ENCODE results near the gene HNF1A. TPM values are rescaled to one million over a fixed set of nuclear protein-coding genes. Genes with fewer than 3 reads are reported as not detected.
A peak's percentile ranks its signal among the peaks of the same experiment; 100 is the strongest.
"Not testable (repeated sequence)": the region's sequence is repeated elsewhere in the genome, so short reads cannot be mapped to it uniquely, and the experiment has no call there.

Gene HNF1A
- total and polyA plus RNA-seq, 5 experiments from 2014 or later: not detected

DNA sequence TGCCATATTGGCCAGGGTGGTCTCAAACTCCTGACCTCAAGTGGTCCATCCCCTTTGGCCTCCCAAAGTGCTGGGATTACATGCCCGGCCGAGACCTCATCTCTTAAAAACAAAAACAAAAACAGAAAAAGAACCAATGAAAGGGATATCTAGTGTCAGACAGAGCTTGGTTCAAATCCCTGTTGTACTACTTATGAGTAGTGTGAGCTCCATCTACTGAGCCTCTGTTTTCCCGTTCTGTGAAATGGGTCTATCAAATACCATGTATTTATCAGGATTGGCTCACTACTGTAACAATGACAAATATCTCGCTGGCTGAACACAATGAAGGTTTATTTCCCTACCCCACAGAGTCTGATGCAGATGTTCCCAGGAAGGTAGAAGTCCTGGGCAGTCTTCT, 36.9 kb upstream of the HNF1A start:
- POLR2A ChIA-PET: no interaction called here
- H3K4me1 Mint-ChIP-seq: peaks cover 0 to 4% (median 2%) of the 10 kb centered on the region in 4 donors

DNA sequence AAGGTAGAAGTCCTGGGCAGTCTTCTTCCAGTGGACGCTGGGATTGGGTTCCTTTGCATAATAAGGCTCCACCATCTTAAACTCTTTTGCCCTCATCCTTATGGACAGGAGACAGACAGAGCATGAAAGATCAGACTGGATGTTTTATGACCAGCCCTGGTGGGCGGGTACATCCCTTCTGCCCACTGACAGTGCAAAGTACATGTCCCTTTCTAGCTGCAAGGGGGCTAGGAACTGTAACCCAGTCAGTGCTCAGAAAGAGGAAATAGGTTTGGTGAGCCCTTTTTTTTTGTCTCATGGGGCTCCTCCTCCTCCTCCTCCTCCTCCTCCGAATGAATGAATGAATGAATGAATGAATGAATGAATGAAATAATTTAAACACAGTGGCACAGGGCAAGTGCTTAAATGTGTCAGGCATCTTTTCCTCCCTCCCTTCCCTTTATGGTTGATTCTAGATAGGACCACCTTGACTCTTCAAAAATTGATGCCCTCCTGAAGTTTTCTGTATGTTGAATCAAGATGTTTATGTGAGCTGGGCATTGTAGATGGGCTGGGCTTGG, 36.4 kb upstream of the HNF1A start:
- Mint-ChIP-seq H3K36me3 (no peaks in the 10 kb centered on the region), H3K27me3 (peaks cover 0 to 9% (median 0%) of the 10 kb centered on the region in 5 donors), H3K27ac (peak overlapping the region in 1 of 10 donors; percentile 22), H3K4me3 (no peak overlapping the region), H3K9me3 (no peaks in the 10 kb centered on the region), H3K4me1 (peaks cover 0 to 4% (median 2%) of the 10 kb centered on the region in 4 donors)
- ATAC-seq (no peak), DNase-seq (no peak)
- POLR2A ChIA-PET: no interaction called here

More for the DNA sequence above, 36.9 kb upstream of the HNF1A start:
- ATAC-seq (no peak), DNase-seq (no peak)
- Mint-ChIP-seq H3K36me3 (no peaks in the 10 kb centered on the region), H3K4me3 (no peak overlapping the region), H3K9me3 (no peaks in the 10 kb centered on the region), H3K27ac (no peak overlapping the region), H3K27me3 (peaks cover 0 to 9% (median 0%) of the 10 kb centered on the region in 5 donors)

- no peaks in the 10 kb centered on the region for H3K27me3 Mint-ChIP-seq
- no peak for DNase-seq
- no peaks in the 10 kb centered on the region for H3K9me3 Mint-ChIP-seq
- ATAC-seq: no peak
- no peak overlapping the region for H3K4me3 Mint-ChIP-seq
- peak overlapping the region in 1 of 10 donors; percentile 37 for H3K27ac Mint-ChIP-seq
- POLR2A ChIA-PET: interaction anchor here (0.7 to 1.1 kb wide), 3 partner anchors 28 to 604 kb away, joined by 3 to 7 read pairs (median 3); no protein-coding TSS in a partner anchor
- no peaks in the 10 kb centered on the region for H3K36me3 Mint-ChIP-seq
- H3K4me1 Mint-ChIP-seq: peaks cover 0 to 4% (median 2%) of the 10 kb centered on the region in 4 donors
Measured at GRCh38 chr12:120943482-120943881, 34.9 kb upstream of the HNF1A start.

DNA sequence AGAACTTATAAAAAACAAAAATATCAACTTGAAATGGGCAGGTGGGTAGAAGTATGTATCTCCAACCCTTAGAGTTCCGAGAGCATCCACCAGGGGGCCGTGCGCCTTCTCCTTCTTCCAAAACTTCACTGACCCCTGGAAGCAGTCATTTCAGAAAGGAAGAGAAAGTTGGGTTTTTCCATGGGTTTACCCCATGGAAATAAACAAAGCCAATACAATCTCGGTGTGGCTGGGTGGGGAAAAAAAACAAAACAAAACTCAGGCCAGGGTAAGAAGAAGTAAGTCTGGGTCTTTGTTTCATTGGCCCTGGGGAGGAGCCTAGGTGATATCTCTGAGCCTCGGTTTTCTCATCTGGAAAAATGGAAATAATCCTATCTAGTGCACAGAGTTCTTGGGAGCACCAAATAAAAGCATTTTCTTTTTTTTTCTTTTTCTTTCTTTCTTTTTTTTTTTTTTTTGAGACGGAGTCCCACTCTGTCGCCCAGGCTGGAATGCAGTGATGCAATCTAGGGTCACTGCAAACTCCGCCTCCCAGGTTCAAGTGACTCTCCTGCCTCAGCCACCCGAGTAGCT, 33.6 kb upstream of the HNF1A start:
- no peak overlapping the region for H3K4me3 Mint-ChIP-seq
- peak overlapping the region in 5 of 10 donors; percentile 27 to 63 (median 35) for H3K27ac Mint-ChIP-seq
- H3K9me3 Mint-ChIP-seq: no peaks in the 10 kb centered on the region
- DNase-seq (peak; percentile 25 to 74 (median 54)), ATAC-seq (peak; percentile 56 to 66)
- no peaks in the 10 kb centered on the region for H3K36me3 Mint-ChIP-seq
- H3K4me1 Mint-ChIP-seq: peaks cover 0 to 4% (median 2%) of the 10 kb centered on the region in 4 donors
- H3K27me3 Mint-ChIP-seq: no peaks in the 10 kb centered on the region
- POLR2A ChIA-PET: interaction anchor here (0.7 kb wide), 1 partner anchor 223 kb away, joined by 3 read pairs; no protein-coding TSS in a partner anchor

- not testable (repeated sequence) for H3K9me3 Mint-ChIP-seq, H3K27me3 Mint-ChIP-seq, H3K36me3 Mint-ChIP-seq, H3K4me1 Mint-ChIP-seq, DNase-seq, ATAC-seq, H3K4me3 Mint-ChIP-seq
- POLR2A ChIA-PET: interaction anchor here (0.7 kb wide), 1 partner anchor 222 kb away, joined by 3 read pairs; no protein-coding TSS in a partner anchor
- H3K27ac Mint-ChIP-seq: peak overlapping the region in 2 of 10 donors; percentile 2 to 36
Measured at GRCh38 chr12:120945516-120945915, 32.8 kb upstream of the HNF1A start.

DNA sequence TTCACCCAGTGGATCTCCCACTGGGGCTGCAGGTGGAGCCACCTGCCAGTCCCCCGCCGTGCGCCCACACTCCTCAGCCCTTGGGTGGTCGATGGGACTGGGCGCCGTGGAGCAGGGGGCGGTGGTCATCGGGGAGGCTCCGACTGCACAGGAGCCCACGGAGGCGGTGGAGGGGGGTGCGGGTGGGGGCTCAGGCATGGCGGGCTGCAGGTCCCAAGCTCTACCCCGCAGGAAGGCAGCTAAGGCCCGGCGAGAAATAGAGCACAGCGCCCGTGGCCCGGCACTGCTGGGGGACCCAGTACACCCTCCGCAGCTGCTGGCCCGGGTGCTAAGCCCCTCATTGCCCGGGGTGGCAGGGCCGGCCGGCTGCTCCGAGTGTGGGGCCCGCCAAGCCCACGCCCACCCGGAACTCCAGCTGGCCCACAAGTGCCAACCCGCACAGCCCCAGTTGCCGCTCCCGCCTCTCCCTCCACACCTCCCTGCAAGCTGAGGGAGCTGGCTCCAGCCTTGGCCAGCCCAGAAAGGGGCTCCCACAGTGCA, 28.0 kb upstream of the HNF1A start:
- ATAC-seq, H3K4me3 Mint-ChIP-seq, H3K27me3 Mint-ChIP-seq, H3K27ac Mint-ChIP-seq, H3K36me3 Mint-ChIP-seq, H3K4me1 Mint-ChIP-seq, H3K9me3 Mint-ChIP-seq, POLR2A ChIA-PET, DNase-seq: not testable (repeated sequence)

- ATAC-seq (no peak), DNase-seq (no peak)
- POLR2A ChIA-PET: no interaction called here
- Mint-ChIP-seq H3K4me1 (no peaks in the 10 kb centered on the region), H3K4me3 (no peak overlapping the region), H3K9me3 (no peaks in the 10 kb centered on the region), H3K27me3 (no peaks in the 10 kb centered on the region), H3K36me3 (no peaks in the 10 kb centered on the region), H3K27ac (no peak overlapping the region)
Measured at GRCh38 chr12:120950807-120951206, 27.5 kb upstream of the HNF1A start.

- Mint-ChIP-seq H3K9me3 (no peaks in the 10 kb centered on the region), H3K27me3 (no peaks in the 10 kb centered on the region), H3K36me3 (no peaks in the 10 kb centered on the region), H3K4me1 (peaks cover 0 to 14% (median 13%) of the 10 kb centered on the region in 4 donors), H3K27ac (peak overlapping the region in 2 of 10 donors; percentile 28 to 72), H3K4me3 (no peak overlapping the region)
- ATAC-seq (no peak), DNase-seq (no peak)
- POLR2A ChIA-PET: no interaction called here
Measured at GRCh38 chr12:120955232-120955631, 23.1 kb upstream of the HNF1A start.

- Mint-ChIP-seq H3K27me3 (no peaks in the 10 kb centered on the region), H3K4me1 (peaks cover 0 to 22% (median 18%) of the 10 kb centered on the region in 4 donors), H3K4me3 (no peak overlapping the region), H3K27ac (peak overlapping the region in 4 of 10 donors; percentile 47 to 85 (median 69)), H3K36me3 (no peaks in the 10 kb centered on the region), H3K9me3 (no peaks in the 10 kb centered on the region)
- no peak for DNase-seq
- no peak for ATAC-seq
- POLR2A ChIA-PET: no interaction called here
Measured at GRCh38 chr12:120956579-120957300, 21.6 kb upstream of the HNF1A start.

DNA sequence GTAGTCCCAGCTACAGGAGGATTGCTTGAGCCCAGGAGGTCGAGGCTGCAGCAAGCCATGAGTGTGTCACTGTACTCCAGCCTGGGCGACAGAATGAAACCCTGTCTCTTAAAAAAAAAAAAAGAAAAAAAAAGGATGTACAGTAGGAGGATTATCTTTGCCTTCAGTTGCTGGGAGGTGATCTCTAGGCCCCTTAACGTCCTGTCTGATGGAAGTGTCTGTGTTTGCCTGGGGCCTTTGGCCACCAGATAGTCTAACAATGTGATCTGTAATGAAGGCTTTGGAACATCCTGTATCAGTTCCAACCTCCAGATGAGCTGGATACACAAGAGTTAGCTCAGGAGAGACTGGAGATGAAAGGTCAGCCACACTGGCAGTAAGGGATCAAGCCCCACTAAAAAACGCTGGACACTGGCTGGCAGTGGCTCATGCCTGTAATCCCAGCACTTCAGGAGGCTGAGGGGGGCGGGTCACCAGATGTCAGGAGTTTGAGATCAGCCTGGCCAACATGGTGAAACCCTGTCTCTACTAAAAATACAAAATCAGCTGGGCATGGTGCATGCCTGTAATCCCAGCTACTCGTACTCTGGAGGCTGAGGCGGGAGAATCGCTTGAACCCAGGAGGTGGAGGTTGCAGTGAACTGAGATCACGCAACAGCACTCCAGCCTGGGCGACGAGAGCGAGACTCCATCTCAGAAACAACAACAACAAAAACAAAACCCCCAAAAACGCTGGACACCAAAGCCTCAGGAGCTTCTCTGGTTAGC, 19.0 kb upstream of the HNF1A start:
- H3K9me3 Mint-ChIP-seq: no peaks in the 10 kb centered on the region
- peaks cover 0 to 22% (median 18%) of the 10 kb centered on the region in 4 donors for H3K4me1 Mint-ChIP-seq
- peak overlapping the region in 9 of 10 donors; percentile 35 to 70 (median 56) for H3K4me3 Mint-ChIP-seq
- POLR2A ChIA-PET: interaction anchor here (0.5 to 0.6 kb wide), 2 partner anchors 9 to 881 kb away, joined by 3 to 4 read pairs; no protein-coding TSS in a partner anchor
- DNase-seq: peak in 1 of 10 donors; percentile 2
- no peaks in the 10 kb centered on the region for H3K36me3 Mint-ChIP-seq
- peak overlapping the region; percentile 72 to 93 (median 91) for H3K27ac Mint-ChIP-seq
- H3K27me3 Mint-ChIP-seq: no peaks in the 10 kb centered on the region
- peak; percentile 9 for ATAC-seq

- DNase-seq: no peak
- Mint-ChIP-seq H3K27ac (peak overlapping the region in 7 of 10 donors; percentile 22 to 92 (median 67)), H3K4me1 (peaks cover 0 to 22% (median 18%) of the 10 kb centered on the region in 4 donors), H3K9me3 (no peaks in the 10 kb centered on the region), H3K36me3 (no peaks in the 10 kb centered on the region), H3K4me3 (no peak overlapping the region), H3K27me3 (no peaks in the 10 kb centered on the region)
- no peak for ATAC-seq
- POLR2A ChIA-PET: interaction anchor here (0.6 kb wide), 1 partner anchor 287 kb away, joined by 3 read pairs; no protein-coding TSS in a partner anchor
Measured at GRCh38 chr12:120960657-120961056, 17.7 kb upstream of the HNF1A start.

Data from naive thymus-derived CD8-positive, alpha-beta T cell (primary cell).